ENCODE results near the gene RNF212.

Gene RNF212

DNA sequence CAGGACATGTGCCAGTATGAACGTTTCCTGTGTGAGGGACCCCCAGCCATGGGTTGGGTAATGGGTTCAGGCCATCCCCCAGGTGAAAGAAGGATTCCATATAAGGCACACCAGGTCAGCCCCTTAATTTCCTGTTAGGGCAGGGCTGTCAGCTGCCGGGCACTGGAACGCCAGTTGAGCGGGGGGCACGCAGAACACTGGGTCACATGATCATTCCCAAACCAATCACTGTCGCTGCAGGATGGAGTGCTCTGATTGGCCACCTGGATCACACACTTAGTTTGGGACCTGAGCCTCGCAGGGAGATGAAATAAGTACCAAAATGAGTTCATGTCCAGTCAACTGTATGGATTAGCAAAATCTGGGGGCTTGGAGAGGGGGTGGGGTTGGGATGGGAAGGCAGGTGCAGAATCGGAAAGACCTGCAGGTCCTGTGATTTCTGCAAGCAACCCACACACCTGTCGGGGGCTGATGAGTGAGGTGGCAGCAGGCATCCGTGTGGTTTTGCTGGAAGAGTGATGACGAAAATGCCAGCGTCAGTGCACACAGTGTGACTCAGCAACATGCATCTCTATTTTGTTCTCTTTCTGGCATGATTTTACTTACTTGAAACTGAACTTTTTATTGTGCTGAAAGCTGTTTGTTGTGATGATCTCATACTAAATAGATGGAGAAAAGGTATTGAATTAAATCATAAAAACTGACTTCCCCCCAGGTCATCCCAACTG, 32.2 kb downstream of the RNF212 start:
- in situ Hi-C loops (cut with MboI; ENCODE audit: low pct_unique_long_range_greater_than_20kb, low sequenced_read_pairs, unreplicated experiment) = no loop called here
- TF ChIP-seq, protein P1, sequence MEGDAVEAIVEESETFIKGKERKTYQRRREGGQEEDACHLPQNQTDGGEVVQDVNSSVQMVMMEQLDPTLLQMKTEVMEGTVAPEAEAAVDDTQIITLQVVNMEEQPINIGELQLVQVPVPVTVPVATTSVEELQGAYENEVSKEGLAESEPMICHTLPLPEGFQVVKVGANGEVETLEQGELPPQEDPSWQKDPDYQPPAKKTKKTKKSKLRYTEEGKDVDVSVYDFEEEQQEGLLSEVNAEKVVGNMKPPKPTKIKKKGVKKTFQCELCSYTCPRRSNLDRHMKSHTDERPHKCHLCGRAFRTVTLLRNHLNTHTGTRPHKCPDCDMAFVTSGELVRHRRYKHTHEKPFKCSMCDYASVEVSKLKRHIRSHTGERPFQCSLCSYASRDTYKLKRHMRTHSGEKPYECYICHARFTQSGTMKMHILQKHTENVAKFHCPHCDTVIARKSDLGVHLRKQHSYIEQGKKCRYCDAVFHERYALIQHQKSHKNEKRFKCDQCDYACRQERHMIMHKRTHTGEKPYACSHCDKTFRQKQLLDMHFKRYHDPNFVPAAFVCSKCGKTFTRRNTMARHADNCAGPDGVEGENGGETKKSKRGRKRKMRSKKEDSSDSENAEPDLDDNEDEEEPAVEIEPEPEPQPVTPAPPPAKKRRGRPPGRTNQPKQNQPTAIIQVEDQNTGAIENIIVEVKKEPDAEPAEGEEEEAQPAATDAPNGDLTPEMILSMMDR (IDR thresholded peaks at IDR 0.05; ENCODE audit: extremely low read depth, insufficient read depth, missing control alignments) = no peak
- no peak for DNase-seq (ENCODE audit: low spot score)

DNA sequence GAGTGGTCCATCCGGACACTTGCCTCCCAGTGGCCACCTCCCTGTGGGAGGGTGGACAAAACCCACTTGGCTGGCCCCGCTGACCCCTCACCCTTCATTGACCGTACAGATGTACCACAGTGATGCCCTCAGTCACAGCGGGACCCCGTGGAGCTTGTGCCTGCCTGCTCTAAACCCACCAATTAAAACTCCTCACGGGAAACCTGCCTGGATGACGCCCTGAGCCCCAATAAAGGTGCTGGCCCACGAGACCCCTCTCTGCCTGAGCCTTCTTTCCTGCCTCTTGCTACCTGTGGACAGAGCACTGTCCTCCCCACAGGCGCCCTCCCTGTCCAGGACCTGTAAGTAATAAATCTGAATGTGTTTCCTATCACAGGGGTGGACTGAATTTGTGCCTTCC, 32.9 kb downstream of the RNF212 start:
- in situ Hi-C loops (cut with MboI; ENCODE audit: low pct_unique_long_range_greater_than_20kb, low sequenced_read_pairs, unreplicated experiment) = no loop called here
- DNase-seq (ENCODE audit: low spot score) = no peak
- TF ChIP-seq, protein P1 (IDR thresholded peaks at IDR 0.05; ENCODE audit: extremely low read depth, insufficient read depth, missing control alignments) = no peak

DNA sequence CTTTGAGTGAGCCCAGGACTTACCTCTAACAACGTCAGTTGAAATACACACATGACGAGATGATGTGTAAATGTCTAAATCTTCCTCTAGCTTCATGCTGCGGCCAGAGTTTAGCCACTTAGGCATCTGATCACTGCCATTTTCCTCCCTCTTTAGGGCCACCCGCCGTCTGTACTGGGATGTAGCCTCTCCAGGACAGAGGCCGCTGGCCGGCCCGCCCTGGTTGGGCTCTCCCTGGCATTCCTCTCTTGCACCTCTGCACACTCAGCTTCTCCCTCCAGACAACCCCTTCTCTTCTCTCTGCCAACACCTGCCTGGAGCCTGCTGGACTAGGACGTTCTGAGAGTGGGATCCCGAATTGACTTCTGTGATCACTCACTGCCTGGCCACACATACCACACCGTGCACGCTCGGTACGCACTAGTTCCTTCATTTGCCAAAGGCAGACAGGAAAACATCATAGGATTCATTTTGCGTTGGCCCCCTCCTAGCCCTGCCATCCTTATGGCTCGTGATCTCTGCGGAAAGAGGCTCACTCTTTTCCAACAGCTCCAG, 33.6 kb downstream of the RNF212 start:
- TF ChIP-seq, protein P1 (IDR thresholded peaks at IDR 0.05; ENCODE audit: extremely low read depth, insufficient read depth, missing control alignments) = no peak
- in situ Hi-C loops (cut with MboI; ENCODE audit: low pct_unique_long_range_greater_than_20kb, low sequenced_read_pairs, unreplicated experiment) = no loop called here
- DNase-seq (ENCODE audit: low spot score) = no peak

DNA sequence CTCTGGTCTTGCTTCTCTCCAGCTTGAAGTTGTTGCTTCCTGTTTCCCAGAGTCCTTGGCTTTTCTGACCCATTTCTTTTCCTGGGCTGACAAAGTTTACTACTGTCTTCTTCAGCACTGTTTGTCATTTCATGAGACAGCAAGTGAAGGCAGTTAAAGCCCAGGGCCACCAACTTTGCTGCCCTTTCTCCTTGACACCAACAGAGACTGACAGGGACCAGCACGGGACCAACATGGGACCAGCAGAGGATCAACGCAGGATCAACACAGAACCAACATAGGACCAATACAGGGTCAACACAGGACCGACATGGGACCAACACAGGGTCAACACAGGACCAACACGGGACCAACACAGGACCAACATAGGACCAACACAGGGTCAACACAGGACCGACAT, 34.9 kb downstream of the RNF212 start:
- TF ChIP-seq, protein P1 (IDR thresholded peaks at IDR 0.05; ENCODE audit: extremely low read depth, insufficient read depth, missing control alignments) = no peak
- no peak for DNase-seq (ENCODE audit: low spot score)
- in situ Hi-C loops (cut with MboI; ENCODE audit: low pct_unique_long_range_greater_than_20kb, low sequenced_read_pairs, unreplicated experiment) = no loop called here

DNA sequence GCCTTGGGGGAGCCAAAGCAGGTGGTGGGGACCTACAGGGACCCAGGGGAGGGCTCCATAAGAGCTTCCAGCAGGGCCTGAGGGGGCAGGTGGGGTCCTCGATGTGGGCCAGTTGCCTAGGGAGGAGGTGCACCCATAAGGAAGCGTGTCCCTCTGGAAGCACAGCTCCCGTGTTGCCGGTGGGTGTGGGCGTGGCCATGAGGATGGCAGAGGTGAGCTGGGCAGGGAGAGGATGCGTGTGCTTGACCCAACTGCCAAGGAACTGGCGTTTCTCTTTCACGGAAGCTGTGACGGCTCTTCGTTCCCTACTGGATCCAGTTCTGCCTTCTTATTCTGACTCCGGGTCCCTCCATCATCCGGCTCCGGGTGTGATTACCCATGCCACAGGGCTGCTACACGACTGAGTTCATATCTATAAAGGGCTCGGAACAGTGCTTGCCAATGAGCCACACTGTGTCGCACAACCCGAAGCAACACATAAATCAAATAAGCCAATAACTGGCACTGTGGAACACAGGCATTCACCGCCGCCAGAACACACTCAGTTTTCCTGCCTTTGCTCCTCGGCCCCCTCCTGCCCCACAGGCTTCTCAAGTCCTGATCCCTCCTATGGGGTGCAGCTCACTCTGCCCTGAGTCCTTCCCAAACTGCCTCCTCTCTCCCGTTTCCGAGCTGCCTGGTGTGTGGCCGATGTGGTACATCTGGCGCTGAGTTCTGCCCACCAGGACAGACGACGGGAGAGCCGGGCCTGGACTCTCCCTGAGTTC, 35.5 kb downstream of the RNF212 start:
- TF ChIP-seq, protein P1 (IDR thresholded peaks at IDR 0.05; ENCODE audit: extremely low read depth, insufficient read depth, missing control alignments) = no peak
- no peak for DNase-seq (ENCODE audit: low spot score)
- in situ Hi-C loops (cut with MboI; ENCODE audit: low pct_unique_long_range_greater_than_20kb, low sequenced_read_pairs, unreplicated experiment) = no loop called here

DNA sequence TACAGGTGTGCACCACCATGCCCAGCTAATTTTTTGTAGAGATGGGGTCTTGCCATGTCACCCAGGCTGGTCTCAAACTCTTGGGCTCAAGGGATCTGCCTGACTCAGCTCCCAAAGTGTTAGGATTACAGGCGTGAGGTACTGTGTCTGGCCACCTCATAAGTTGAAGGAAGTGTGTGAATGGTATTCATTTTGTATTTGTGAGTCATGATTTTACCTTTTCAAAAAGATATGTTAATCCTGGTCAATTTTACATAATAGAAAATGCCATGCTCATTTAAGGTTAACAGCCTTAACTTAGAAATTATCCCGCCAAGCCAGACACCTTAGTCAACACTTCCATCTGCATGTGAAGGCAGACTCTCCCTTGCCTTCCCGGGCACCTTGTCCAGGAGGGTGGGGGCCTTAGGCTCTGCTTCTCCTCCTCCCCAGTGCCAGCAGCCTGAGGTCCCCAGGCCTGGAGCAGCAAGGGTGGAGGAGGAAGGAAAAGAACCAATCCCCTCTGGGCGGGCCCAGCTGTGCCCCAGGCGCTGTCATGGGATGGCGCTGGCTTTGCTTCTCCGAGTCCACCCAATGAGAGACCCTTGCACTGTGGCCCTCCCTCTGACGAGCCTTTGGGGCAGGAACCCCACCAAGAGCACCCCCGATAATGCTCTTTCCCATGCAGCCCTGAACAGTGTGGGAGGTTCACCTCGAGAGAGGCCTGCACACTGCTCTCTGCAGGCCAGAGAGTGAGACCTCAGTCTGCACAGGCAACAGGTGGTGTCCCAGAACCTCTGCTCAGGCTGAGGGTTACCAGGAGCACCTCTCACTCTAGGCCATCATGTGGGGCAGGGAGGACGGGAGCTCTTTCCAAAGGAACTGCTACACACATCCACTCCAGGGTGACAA, 37.3 kb downstream of the RNF212 start:
- in situ Hi-C loops (cut with MboI; ENCODE audit: low pct_unique_long_range_greater_than_20kb, low sequenced_read_pairs, unreplicated experiment) = no loop called here
- DNase-seq (ENCODE audit: low spot score) = no peak
- TF ChIP-seq, protein P1 (IDR thresholded peaks at IDR 0.05; ENCODE audit: extremely low read depth, insufficient read depth, missing control alignments) = no peak
